ENCODE measurements around the gene VCL. TPM values are rescaled to one million over a fixed set of nuclear protein-coding genes. Genes with fewer than 3 reads are reported as not detected.

The VCL gene
- total RNA-seq, 1 experiment from 2014 or later: 106 TPM

DNA sequence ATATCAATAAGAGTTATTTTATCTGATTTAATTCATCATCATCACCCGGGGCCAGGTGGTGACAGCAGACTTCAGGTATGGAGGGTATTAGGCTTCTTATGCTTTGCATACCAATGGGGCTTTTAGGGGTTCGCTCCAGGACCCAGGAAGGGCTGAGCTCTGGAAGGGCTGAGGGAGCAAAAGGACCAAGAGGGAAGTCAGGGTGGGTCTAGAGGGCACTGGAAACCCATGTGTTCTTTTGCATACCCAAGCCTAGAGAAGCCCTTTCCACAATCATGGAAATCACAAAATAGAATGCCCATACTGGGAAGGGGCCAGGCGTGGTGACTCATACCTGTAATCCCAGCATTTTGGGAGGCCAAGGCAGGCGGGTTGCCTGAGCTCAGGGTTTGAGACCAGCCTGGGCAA lies 30.9 kb upstream of the VCL start:
- Histone ChIP-seq H3K27me3 (ENCODE audit: insufficient read depth, low read length) (no peaks in the 10 kb centered on the region), H3K9me3 (ENCODE audit: control insufficient read depth in 1 of 2, insufficient read depth in 1 of 2, low read depth in 1 of 2, low read length in 2 of 2) (no peaks in the 10 kb centered on the region), H3K4me1 (ENCODE audit: control insufficient read depth in 1 of 2, insufficient read depth in 2 of 2, low read length in 2 of 2) (peaks cover 44 to 68% of the 10 kb centered on the region in 2 experiments), H3K79me2 (ENCODE audit: insufficient read depth, low read length) (no peaks in the 10 kb centered on the region), H3K4me2 (ENCODE audit: low read length) (peak overlapping the region; percentile 62), H3K4me3 (replicated peaks in 1 of 2; ENCODE audit: low read depth in 1 of 2, low read length in 2 of 2) (peak overlapping the region; percentile 12 to 13; a peak in 3 of 4 replicates), H2AFZ (ENCODE audit: low read depth, low read length, poor library complexity, severe bottlenecking) (no peak overlapping the region), H3K27ac (ENCODE audit: low read depth, low read length) (peak overlapping the region; percentile 100), H3K9me2 (ENCODE audit: insufficient read depth) (no peaks in the 10 kb centered on the region), H4K20me1 (ENCODE audit: insufficient read depth) (no peaks in the 10 kb centered on the region), H3K36me3 (ENCODE audit: control insufficient read depth in 1 of 2, insufficient read depth in 2 of 2, low read length in 2 of 2) (no peaks in the 10 kb centered on the region), H3K9ac (ENCODE audit: low read length) (peak overlapping the region; percentile 69)
- no peak for ATAC-seq
- CTCF ChIA-PET: interaction anchor here (1.7 to 2.2 kb wide), 2 partner anchors 10 to 81 kb away, joined by 7 to 12 read pairs; no protein-coding TSS in a partner anchor
- no peak for DNase-seq (ENCODE audit: low read depth, low spot score)
- POLR2A ChIA-PET: interaction anchor here (0.9 to 5.8 kb wide), 7 partner anchors 14 to 78 kb away, joined by 3 to 36 read pairs (median 5); no protein-coding TSS in a partner anchor
- BruUV-seq (replicated peaks): no TSS peak
- TF ChIP-seq FOSL1 (IDR thresholded peaks at IDR 0.05; ENCODE audit: low read depth) (peak; percentile 28; the same call in 1 of the 2 replicates), EZH2phosphoT487 (IDR thresholded peaks at IDR 0.05; ENCODE audit: borderline replicate concordance) (no peak)
- intact Hi-C loops (cut with micrococcal nuclease): no loop called here
- RAD21 ChIA-PET (ENCODE audit: low non-redundant PET in 1 of 2, low total read pairs in 2 of 2, uncharacterized antibody in 2 of 2, unreplicated experiment in 2 of 2): interaction anchor here in 1 of 2 experiments (1.6 kb wide), 1 partner anchor 32 kb away, joined by 4 read pairs; no protein-coding TSS in a partner anchor

GRCh38 chr10:73967544-73967943 lies 30.4 kb upstream of the VCL start:
- ChIA-PET POLR2A (interaction anchor here (0.7 to 5.8 kb wide), 6 partner anchors 25 to 79 kb away, joined by 3 to 36 read pairs (median 7); no protein-coding TSS in a partner anchor), RAD21 (ENCODE audit: low non-redundant PET in 1 of 2, low total read pairs in 2 of 2, uncharacterized antibody in 2 of 2, unreplicated experiment in 2 of 2) (no interaction called here), CTCF (no interaction called here)
- H3K4me1 ChIP-seq (ENCODE audit: control insufficient read depth in 1 of 2, insufficient read depth in 2 of 2, low read length in 2 of 2): peaks cover 44 to 63% of the 10 kb centered on the region in 2 experiments
- H3K36me3 ChIP-seq (ENCODE audit: control insufficient read depth in 1 of 2, insufficient read depth in 2 of 2, low read length in 2 of 2): no peaks in the 10 kb centered on the region
- H3K27me3 ChIP-seq (ENCODE audit: insufficient read depth, low read length): no peaks in the 10 kb centered on the region
- DNase-seq (ENCODE audit: low read depth, low spot score) (no peak), ATAC-seq (no peak)
- TF ChIP-seq SIN3A (IDR thresholded peaks at IDR 0.05; ENCODE audit: low read depth): no peak
- no peak for TF ChIP-seq RAD21 (IDR thresholded peaks at IDR 0.05; ENCODE audit: low read depth)
- no peak for TF ChIP-seq ZBTB33 (IDR thresholded peaks at IDR 0.05; ENCODE audit: extremely low read depth, insufficient replicate concordance, low read length)
- no peak for TF ChIP-seq CEBPB (IDR thresholded peaks at IDR 0.05; ENCODE audit: low read depth)
- no peak for TF ChIP-seq ZNF274 (IDR thresholded peaks at IDR 0.05; ENCODE audit: low read depth, low read length)
- no peaks in the 10 kb centered on the region for H4K20me1 ChIP-seq (ENCODE audit: insufficient read depth)
- BruUV-seq (replicated peaks): no TSS peak
- H3K79me2 ChIP-seq (ENCODE audit: insufficient read depth, low read length): no peaks in the 10 kb centered on the region
- H2AFZ ChIP-seq (ENCODE audit: low read depth, low read length, poor library complexity, severe bottlenecking): peak overlapping the region; percentile 59
- peak overlapping the region; percentile 100 for H3K27ac ChIP-seq (ENCODE audit: low read depth, low read length)
- H3K9me2 ChIP-seq (ENCODE audit: insufficient read depth): no peaks in the 10 kb centered on the region
- peak overlapping the region; percentile 62 for H3K4me2 ChIP-seq (ENCODE audit: low read length)
- intact Hi-C loops (cut with micrococcal nuclease): no loop called here
- peak overlapping the region; percentile 69 for H3K9ac ChIP-seq (ENCODE audit: low read length)
- no peak overlapping the region for H3K4me3 ChIP-seq (replicated peaks in 1 of 2; ENCODE audit: low read depth in 1 of 2, low read length in 2 of 2)
- H3K9me3 ChIP-seq (ENCODE audit: control insufficient read depth in 1 of 2, insufficient read depth in 1 of 2, low read depth in 1 of 2, low read length in 2 of 2): no peaks in the 10 kb centered on the region

All from HCT116 (cell line).